Activated CD8-positive, alpha-beta T cell treated with anti-CD3 and anti-CD28 coated beads for 36 hours (primary cell): ENCODE measurements around the gene VPS50. TPM values are rescaled to one million over a fixed set of nuclear protein-coding genes. Genes with fewer than 3 reads are reported as not detected.

Experiments
- ATAC-seq: fragments of 200-7000 bp; cut with Tn5 transposase; one replicate; pipeline ENCODE4 v1.10.0; 2021; ENCODE audit warnings: mild to moderate bottlenecking, moderate library complexity
- CTCF ChIA-PET: fragments of 350-600 bp; sonication (Branson Sonifier 250); formaldehyde crosslinking; loops from one replicate; lab custom pipeline; 2021; ENCODE audit warnings: antibody characterized with exemption; lab: Charles Lee
- POLR2A ChIA-PET: fragments of 350-600 bp; sonication (Branson Sonifier 250); formaldehyde crosslinking; loops from one replicate; lab custom pipeline; 2021; ENCODE audit warnings: antibody characterized with exemption; lab: Charles Lee
- DNase-seq: peaks from one replicate; pipeline ENCODE4 v3.0.0-alpha.2; 2020
- H3K27ac Mint-ChIP-seq: one replicate; pipeline ENCODE4 v1.8.0; 2021; ENCODE audit warnings: mild to moderate bottlenecking, mixed read lengths
- H3K27me3 Mint-ChIP-seq: one replicate; pipeline ENCODE4 v1.8.0; 2021; ENCODE audit warnings: mixed read lengths
- H3K36me3 Mint-ChIP-seq: one replicate; pipeline ENCODE4 v1.8.0; 2021; ENCODE audit warnings: low read depth, mixed read lengths
- H3K4me1 Mint-ChIP-seq: one replicate; pipeline ENCODE4 v1.8.0; 2021; ENCODE audit warnings: low read depth, mixed read lengths
- H3K4me3 Mint-ChIP-seq: one replicate; pipeline ENCODE4 v1.8.0; 2021; ENCODE audit warnings: mild to moderate bottlenecking, moderate library complexity, mixed read lengths
- H3K9me3 Mint-ChIP-seq: one replicate; pipeline ENCODE4 v1.8.0; 2021; ENCODE audit warnings: mixed read lengths
- CTCF ChIP-seq: fragments of 200-600 bp; IDR thresholded peaks from one replicate; pipeline ENCODE4 v1.8.0; 2022; ENCODE audit warnings: antibody characterized with exemption, mild to moderate bottlenecking
- intact Hi-C: fragments of 100-400 bp; cut with micrococcal nuclease; formaldehyde crosslinking; loops from one replicate; pipeline ENCODE4 v1.10.0; 2022
- total RNA-seq, 2 experiments: library from RNA; stranded (reverse); gene quantifications; one replicate each; pipeline ENCODE4 v1.2.3, GENCODE V29; 2021

The VPS50 gene
- total RNA-seq, 2 experiments from 2014 or later, result 15.5 to 18.5 TPM

- no peak for TF ChIP-seq CTCF
- ChIA-PET CTCF (interaction anchor here (0.6 kb wide), 1 partner anchor 38 kb away, joined by 4 read pairs; no protein-coding TSS in a partner anchor), POLR2A (no interaction called here)
- peaks cover 10% of the 10 kb centered on the region for H3K9me3 Mint-ChIP-seq
- no peaks in the 10 kb centered on the region for H3K36me3 Mint-ChIP-seq
- no peak overlapping the region for H3K27ac Mint-ChIP-seq
- H3K4me1 Mint-ChIP-seq, result no peaks in the 10 kb centered on the region
- H3K27me3 Mint-ChIP-seq, result no peaks in the 10 kb centered on the region
- no peak overlapping the region for H3K4me3 Mint-ChIP-seq
- ATAC-seq (no peak), DNase-seq (no peak)
- intact Hi-C loops, result no loop called here
These were observed 170.8 kb downstream of the VPS50 start for GRCh38 chr7:93402944-93403343.

- POLR2A ChIA-PET, result no interaction called here
These were observed 175.1 kb downstream of the VPS50 start for GRCh38 chr7:93407239-93407638.

GRCh38 chr7:93409324-93409723 is 177.2 kb downstream of the VPS50 start:
- peaks cover 10% of the 10 kb centered on the region for H3K9me3 Mint-ChIP-seq
- intact Hi-C loops, result no loop called here
- no peak overlapping the region for H3K4me3 Mint-ChIP-seq
- DNase-seq (no peak), ATAC-seq (no peak)
- no peak for TF ChIP-seq CTCF
- H3K27me3 Mint-ChIP-seq, result no peaks in the 10 kb centered on the region
- H3K36me3 Mint-ChIP-seq, result no peaks in the 10 kb centered on the region
- H3K4me1 Mint-ChIP-seq, result no peaks in the 10 kb centered on the region
- ChIA-PET CTCF (interaction anchor here (1.6 kb wide), 1 partner anchor 34 kb away, joined by 3 read pairs; no protein-coding TSS in a partner anchor), POLR2A (interaction anchor here (0.6 kb wide), 1 partner anchor 196 kb away, joined by 3 read pairs; no protein-coding TSS in a partner anchor)
- H3K27ac Mint-ChIP-seq, result no peak overlapping the region

More at GRCh38 chr7:93407239-93407638, 175.1 kb downstream of the VPS50 start:
- ATAC-seq, result no peak
- intact Hi-C loops, result no loop called here
- H3K4me1 Mint-ChIP-seq, result no peaks in the 10 kb centered on the region
- DNase-seq, result no peak
- peaks cover 10% of the 10 kb centered on the region for H3K9me3 Mint-ChIP-seq
- H3K27ac Mint-ChIP-seq, result no peak overlapping the region
- H3K27me3 Mint-ChIP-seq, result no peaks in the 10 kb centered on the region
- H3K36me3 Mint-ChIP-seq, result no peaks in the 10 kb centered on the region
- H3K4me3 Mint-ChIP-seq, result no peak overlapping the region
- no peak for TF ChIP-seq CTCF
- CTCF ChIA-PET, result no interaction called here

Other genes starting within 250 kb of the VPS50 start
- 10 to 100 TPM; 13.6 to 14.6 TPM for gene SAMD9, start 114.4 kb upstream of the VPS50 start, total RNA-seq
- gene SAMD9L, start 84.0 kb upstream of the VPS50 start, total RNA-seq, result 10 to 100 TPM; 13.1 to 13.6 TPM
- gene HEPACAM2, start 5.9 kb upstream of the VPS50 start, total RNA-seq, result not detected